Activated gamma-delta T cell treated with Interleukin-2 at 50 U/mL for 16 hours (primary cell): Measurements from ENCODE around the gene KLHDC8B.

Experiments
- DNase-seq: peaks from one replicate; pipeline ENCODE4 v3.0.0-alpha.2; 2020

KLHDC8B gene

DNA sequence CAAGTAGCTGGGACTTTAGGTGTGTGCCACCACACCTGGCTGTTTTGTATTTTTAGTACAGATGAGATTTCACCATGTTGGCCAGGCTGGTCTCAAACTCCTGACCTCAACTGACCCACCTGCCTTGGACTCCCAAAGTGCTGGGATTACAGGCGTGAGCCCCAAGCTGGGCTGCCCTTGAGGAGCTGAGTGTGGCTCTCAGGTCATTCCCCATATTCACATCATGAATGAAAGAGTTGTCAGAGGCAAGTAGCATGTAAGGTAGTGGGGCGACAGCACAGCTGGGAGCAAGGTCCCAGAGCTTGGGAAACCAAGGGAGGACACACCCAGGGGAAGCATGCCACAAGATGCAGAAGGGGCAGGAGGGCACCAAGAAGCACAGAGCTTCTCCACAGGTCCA, 10.2 kb upstream of the KLHDC8B start:
- no peak for DNase-seq

DNA sequence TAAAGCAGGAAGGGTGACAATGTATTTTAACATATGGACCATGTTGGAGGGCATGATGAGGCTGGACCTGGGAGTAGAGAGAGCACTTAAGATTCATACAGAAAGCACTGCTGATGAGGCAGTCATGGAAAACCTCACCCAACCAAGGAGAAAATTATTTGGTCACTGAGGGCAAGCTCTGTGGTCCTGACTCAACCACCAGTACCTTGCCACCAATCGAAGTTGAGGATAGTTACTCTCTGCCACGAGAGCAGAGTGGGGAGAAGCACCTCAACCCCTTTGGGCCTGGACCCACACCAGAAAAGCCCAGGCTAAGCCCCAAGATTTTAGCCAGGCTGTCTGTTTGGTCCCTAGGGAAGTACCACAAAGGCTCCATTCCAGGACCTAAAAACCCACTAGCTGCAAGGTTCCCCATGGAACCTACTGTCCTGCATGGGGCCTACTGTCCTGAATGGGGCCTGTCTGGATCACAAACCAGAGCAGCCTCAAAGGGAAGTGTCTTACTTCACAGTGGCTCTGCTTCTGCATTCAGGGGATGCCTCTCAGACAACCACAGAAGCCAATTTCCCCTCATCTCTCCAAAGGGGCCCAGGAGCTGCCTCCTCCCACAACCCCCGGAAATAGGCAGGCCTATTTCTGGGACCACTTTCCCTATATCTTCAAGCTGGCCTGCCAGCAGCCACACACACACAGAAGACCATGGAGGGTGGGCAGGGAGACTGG, 9.4 kb upstream of the KLHDC8B start:
- DNase-seq = no peak

DNA sequence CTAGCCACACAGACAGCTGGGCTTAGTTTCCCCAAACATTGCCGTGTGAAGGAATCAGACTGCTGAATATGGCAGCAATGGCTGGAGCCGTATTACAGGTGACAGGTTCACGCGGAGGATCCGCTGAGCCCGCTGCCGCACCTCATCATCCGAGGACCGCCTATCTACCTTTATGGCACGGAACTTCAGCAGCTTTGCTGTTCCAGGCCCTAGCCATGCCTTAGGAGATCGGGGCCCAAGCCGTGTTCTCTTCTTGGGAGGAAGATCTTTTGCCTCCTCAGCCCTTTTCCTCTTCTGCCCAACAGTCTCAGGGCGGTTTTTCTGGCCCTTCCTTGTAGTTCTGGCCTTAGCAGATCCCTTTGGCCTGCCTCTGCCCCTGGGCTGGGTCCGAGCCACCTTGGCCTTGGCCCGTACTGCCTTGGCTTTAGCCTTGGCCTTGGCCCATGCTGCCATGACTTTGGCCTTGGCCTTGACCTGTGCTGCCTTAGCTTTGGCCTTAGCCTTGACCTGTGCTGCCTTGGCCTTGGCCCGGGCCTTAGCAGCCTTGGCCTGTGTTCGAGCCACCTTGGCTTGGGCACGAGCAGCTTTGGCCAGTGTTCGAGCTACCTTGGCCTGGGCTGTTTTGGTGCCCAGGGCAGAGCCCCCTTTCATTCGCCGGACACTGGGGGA, 8.5 kb upstream of the KLHDC8B start:
- no peak for DNase-seq

- no peak for DNase-seq
These were observed 7.8 kb upstream of the KLHDC8B start for GRCh38 chr3:49163609-49164008.

GRCh38 chr3:49164983-49165720, 6.2 kb upstream of the KLHDC8B start:
- DNase-seq = no peak

- peak; percentile 70 for DNase-seq
These were observed 5.3 kb upstream of the KLHDC8B start, which contains the start of gene CCDC71 for GRCh38 chr3:49165771-49166751. CCDC71 (minus strand) TSS chr3:49166331; CDS start chr3:49164208, 2,123 bp downstream.

- no peak for DNase-seq
These were observed 4.4 kb upstream of the KLHDC8B start for GRCh38 chr3:49166752-49167556.

DNA sequence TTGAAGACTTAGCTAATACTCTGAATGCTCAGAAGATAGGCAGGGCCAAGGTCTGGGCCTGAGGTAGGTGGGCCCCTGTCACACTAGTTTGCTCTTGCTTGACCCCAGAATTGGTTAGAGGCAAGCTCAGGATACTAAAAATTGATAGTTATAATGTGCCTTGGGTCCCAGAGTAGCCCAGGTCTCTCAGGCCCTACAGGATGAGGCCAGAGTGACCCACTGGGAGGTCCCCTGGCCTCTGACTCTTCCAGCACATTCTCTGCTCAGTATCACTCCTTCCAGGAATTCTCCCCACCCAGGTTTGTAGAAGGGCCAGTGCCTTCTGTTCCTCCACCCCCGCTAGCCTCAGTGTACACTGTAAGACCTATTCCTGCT, 667 bp upstream of the KLHDC8B start:
- DNase-seq = no peak

DNA sequence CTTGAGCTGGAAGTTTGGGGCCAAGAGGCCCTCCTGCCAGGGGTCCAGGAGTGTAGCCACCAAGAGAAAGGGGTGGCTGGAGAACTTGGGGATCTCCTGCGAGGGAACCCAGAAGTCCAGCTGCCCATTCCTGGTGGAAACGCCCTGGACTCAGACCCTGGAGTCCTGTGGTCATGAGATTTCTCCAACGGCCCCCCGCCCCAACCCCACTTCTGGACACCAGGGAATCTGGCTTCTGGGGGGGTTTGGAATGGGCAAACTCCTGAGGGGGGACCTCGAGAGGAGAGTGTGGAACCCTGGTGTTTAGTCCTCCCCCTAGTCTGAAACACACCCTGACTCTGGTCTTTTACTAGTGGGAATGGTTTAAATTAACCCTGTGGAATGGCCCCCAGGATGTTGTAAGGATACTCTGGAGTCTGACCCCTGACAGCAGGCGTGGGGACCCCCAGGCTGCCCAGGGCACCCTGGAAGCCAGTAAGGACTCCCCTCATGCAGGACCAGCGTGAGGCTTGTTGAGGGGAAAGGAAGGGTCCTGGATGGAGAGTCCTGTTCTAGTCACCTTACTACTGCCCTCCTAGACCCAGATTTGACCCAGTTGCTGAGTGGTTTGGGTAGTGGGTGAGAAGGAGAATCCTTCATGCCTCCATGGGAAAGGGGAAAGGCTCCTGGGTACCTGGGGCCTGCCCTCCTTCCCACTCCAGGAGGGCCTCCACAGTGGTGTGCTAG, 540 bp downstream of the KLHDC8B start:
- DNase-seq = no peak

DNA sequence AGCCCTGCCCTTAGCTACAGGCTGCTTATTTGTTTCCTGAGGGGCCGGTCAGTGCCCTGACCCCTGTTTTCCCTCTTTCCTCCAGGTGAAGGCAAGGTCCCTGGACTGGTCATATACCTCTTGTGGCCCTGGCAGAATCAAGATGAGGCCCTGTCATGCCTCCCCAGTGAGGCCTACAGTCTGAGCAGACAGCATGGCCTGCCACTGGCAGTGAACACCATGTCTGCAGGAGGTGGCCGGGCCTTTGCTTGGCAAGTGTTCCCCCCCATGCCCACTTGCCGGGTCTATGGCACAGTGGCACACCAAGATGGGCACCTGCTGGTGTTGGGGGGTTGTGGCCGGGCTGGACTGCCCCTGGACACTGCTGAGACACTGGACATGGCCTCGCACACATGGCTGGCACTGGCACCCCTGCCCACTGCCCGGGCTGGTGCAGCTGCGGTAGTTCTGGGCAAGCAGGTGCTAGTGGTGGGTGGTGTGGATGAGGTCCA, 1.2 kb downstream of the KLHDC8B start:
- no peak for DNase-seq

GRCh38 chr3:49173116-49173791, 1.9 kb downstream of the KLHDC8B start:
- no peak for DNase-seq

DNA sequence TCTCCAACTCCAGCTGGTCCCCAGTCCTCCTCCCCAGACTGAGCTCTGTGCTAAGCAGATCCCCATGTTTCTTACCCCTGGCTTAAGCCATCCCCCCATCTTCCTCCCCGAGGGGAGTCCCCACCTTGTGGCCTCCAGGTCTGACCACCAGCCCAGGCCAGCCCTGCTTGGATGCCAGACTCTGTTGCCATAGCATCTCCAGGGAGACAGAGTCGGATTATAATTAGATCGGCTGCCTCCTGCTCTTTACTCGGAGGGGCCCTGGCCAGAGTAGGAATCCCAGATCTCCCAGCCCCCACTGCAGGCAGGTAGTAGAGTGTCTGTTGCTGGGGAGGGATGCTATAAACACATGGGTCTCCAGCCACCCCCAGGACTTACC, 2.4 kb downstream of the KLHDC8B start:
- no peak for DNase-seq

- no peak for DNase-seq
These were observed 3.1 kb downstream of the KLHDC8B start for GRCh38 chr3:49174397-49174985.

GRCh38 chr3:49175530-49175929, 4.1 kb downstream of the KLHDC8B start:
- no peak for DNase-seq

DNA sequence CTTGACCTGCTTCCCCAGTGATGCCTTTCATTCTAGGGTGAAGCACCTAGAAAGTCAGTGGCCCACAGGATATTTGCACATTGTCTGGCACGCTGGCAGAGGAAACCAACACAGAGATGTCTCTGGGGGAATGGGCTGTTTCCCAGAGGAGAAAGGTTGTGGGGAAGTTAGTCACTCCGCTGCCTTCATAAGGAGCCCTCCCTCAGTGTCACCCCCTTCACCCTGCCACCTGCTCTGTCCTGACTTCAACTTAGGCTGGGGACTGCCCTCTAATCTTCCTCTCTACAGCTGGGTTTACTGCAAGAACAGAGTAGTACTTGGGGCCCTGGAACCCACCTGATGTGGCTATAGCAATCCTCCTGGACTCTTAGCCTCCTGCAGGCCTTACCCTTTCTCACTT, 5.7 kb downstream of the KLHDC8B start:
- DNase-seq = no peak

DNA sequence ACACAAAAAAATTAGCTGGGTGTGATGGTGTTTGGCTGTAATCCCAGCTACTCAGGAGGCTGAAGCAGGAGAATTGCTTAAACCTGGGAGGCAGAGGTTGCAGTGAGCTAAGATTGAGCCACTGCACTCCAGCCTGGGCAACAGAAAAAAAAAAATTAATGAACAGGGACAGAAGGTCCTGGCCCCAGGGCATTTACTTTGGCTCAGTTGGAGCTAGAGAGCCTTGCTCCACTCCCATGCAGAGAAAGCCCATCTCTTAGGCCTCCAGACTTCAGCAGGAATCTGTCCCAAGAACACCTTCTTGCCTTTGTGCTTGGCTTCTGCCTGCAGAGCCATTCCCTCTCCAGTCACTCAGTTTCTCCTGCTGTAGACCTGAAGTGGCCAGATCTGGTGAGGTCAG, 8.7 kb downstream of the KLHDC8B start:
- DNase-seq = no peak

DNA sequence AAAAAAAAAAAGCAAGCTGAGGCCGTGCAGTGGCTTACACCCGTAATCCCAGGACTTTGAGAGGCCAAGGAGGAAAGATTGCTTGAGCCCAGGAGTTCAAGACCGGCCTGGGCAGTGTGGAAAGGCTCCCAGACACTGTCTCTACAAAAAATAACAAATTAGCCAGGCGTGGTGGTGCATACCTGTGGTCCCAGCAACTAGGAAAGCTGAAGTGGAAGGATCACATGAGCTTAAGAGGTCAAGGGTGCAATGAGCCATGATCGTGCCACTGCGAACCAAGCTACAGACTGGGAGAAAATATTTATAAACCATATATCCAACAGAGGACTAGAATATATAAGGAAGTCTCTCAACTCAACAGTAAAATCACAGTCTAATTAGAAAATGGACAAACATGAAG, 10.0 kb downstream of the KLHDC8B start:
- no peak for DNase-seq

- no peak for DNase-seq
These were observed 11.3 kb downstream of the KLHDC8B start for GRCh38 chr3:49182682-49183081.

GRCh38 chr3:49183873-49184272, 12.5 kb downstream of the KLHDC8B start:
- no peak for DNase-seq

DNA sequence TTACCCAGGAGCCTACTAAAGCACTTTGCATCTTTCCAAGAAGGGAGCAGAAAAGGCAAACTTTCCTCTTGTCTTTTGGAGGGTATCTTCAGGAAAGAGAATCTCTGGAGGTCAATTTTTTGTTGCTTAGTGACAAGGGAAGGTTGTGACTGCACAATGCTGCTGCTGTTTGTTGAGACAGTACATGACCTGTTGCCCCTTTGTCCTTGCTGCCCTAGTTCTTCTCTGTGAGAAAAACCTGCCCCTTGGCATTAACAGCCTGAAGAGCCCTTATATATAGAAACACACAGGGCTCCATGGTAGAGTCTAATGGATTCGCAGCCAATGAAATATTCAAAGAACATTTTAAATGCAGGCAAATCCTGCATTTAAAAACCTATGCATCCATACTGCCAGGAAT, 20.3 kb downstream of the KLHDC8B start:
- no peak for DNase-seq
